SK-N-MC (cell line): ENCODE results near the gene EHD2.

Experiments
- EZH2 ChIP-seq: fragments of 200-600 bp; sonication (generic); IDR thresholded peaks from one replicate; pipeline ENCODE4 v1.6.1; 2017; ENCODE audit warnings: antibody characterized with exemption
- POLR2AphosphoS5 ChIP-seq: IDR thresholded peaks from 2 replicates; pipeline ENCODE4 v1.6.1; 2012; ENCODE audit warnings: mild to moderate bottlenecking, low read depth, low read length, borderline replicate concordance

GRCh38 chr19:47769534-47769933 lies 56.3 kb downstream of the EHD2 start:
- TF ChIP-seq EZH2, result no peak
- TF ChIP-seq POLR2AphosphoS5, result no peak
